Peyer's patch (tissue), 4 donors: ENCODE data around the gene URI1.

Source experiments
- POLR2A ChIP-seq, 2 donors: fragments of 450-650 bp; IDR thresholded peaks; one replicate each; pipeline ENCODE4 v1.5.1; 2017; ENCODE audit warnings: antibody characterized with exemption in 2 of 2, mild to moderate bottlenecking in 2 of 2, moderate library complexity in 2 of 2
- TF ChIP-seq, protein P1 (sequence below), 6 experiments: fragments of 450-650 bp in 4 of 6; fragments of 200-600 bp in 2 of 6; sonication (generic) in 1 of 6; IDR thresholded peaks; one replicate each; pipeline ENCODE4 v1.5.1; 2017 to 2019; ENCODE audit warnings: antibody characterized with exemption in 6 of 6, mild to moderate bottlenecking in 3 of 6, moderate library complexity in 1 of 6

DNA sequence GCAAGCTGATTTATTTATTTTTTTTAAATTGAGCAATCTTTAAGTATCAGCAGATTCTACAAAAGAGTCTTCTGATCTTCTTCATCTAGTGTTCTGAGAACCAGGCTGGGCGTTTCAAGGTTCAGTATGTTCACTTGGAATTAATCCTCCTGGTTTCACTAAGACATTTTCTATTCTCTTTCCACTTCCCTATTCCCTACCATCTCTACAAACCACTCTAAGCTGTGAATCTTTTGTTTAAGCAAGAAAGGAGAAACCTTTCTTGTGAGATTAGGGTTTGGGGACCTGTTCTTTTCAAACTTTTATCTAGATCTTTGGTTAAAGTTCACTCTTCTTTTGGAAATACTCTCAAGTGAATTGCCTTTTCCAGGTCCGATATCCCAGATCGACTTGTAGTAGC lies 59.3 kb downstream of the URI1 start:
- TF ChIP-seq, protein P1, sequence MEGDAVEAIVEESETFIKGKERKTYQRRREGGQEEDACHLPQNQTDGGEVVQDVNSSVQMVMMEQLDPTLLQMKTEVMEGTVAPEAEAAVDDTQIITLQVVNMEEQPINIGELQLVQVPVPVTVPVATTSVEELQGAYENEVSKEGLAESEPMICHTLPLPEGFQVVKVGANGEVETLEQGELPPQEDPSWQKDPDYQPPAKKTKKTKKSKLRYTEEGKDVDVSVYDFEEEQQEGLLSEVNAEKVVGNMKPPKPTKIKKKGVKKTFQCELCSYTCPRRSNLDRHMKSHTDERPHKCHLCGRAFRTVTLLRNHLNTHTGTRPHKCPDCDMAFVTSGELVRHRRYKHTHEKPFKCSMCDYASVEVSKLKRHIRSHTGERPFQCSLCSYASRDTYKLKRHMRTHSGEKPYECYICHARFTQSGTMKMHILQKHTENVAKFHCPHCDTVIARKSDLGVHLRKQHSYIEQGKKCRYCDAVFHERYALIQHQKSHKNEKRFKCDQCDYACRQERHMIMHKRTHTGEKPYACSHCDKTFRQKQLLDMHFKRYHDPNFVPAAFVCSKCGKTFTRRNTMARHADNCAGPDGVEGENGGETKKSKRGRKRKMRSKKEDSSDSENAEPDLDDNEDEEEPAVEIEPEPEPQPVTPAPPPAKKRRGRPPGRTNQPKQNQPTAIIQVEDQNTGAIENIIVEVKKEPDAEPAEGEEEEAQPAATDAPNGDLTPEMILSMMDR (IDR thresholded peaks at IDR 0.05): no peak
- TF ChIP-seq POLR2A (IDR thresholded peaks at IDR 0.05): no peak
